Mucosa of rectum (tissue), 2 donors: ENCODE measurements around the gene KRT39.

Source experiments
- H3K27ac ChIP-seq, 2 donors: one replicate each; pipeline ENCODE4 v1.7.0; 2013; ENCODE audit warnings: inconsistent platforms in 2 of 2, low read depth in 2 of 2, low read length in 2 of 2
- H3K27me3 ChIP-seq, 2 donors: one replicate each; pipeline ENCODE4 v1.7.0; 2013; ENCODE audit warnings: low read length in 2 of 2; ENCODE audit not compliant: control insufficient read depth in 2 of 2, insufficient read depth in 2 of 2
- H3K36me3 ChIP-seq, 2 donors: one replicate each; pipeline ENCODE4 v1.7.0; 2013; ENCODE audit warnings: low read length in 2 of 2; ENCODE audit not compliant: control insufficient read depth in 2 of 2, insufficient read depth in 2 of 2
- H3K4me1 ChIP-seq, 2 donors: one replicate each; pipeline ENCODE4 v1.7.0; 2013; ENCODE audit warnings: low read length in 2 of 2, mild to moderate bottlenecking in 1 of 2; ENCODE audit not compliant: control insufficient read depth in 2 of 2, insufficient read depth in 2 of 2
- H3K4me3 ChIP-seq, 2 donors: one replicate each; pipeline ENCODE4 v1.7.0; 2013; ENCODE audit warnings: low read length in 2 of 2
- H3K9ac ChIP-seq, 2 donors: one replicate each; pipeline ENCODE4 v1.7.0; 2013; ENCODE audit warnings: low read length in 2 of 2, low read depth in 1 of 2, mild to moderate bottlenecking in 1 of 2
- H3K9me3 ChIP-seq, 2 donors: one replicate each; pipeline ENCODE4 v1.7.0; 2013; ENCODE audit warnings: low read length in 2 of 2; ENCODE audit not compliant: control insufficient read depth in 2 of 2
- donor health status: healthy.
- donor health status: Normal muscosa, but diverticular disease.

Gene KRT39

DNA sequence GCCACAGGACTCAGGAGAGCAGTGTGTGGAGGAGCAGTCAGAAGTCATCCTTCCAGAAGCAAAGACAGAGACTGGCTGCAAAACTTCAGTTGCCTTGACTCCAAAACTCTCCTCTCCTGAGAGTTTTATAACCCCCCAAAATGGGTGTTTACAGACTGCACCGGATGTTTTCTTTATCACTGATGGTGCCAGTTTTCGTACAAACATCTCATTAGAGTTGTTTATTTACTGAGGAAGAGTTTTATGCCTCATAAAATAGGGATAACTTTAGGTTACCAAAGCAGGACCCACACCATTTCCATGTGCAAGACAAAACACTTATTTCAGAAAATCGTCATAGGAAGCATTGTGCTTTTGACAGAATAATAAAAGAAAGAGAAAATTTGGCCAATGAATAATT lies 17.5 kb upstream of the KRT39 start, which contains the start of gene KRT40:
TSS of gene KRT40 (minus strand) at position 101 of the 400 bp plus-strand sequence. CDS start at position 48, 53 bp downstream.
- no peak within 1 kb of the TSS for H3K4me3 ChIP-seq
- no peaks in the 10 kb centered on the region for H3K9me3 ChIP-seq
- H3K27me3 ChIP-seq: peaks cover 0 to 5% of the 10 kb centered on the region in 2 donors
- no peaks in the 10 kb centered on the region for H3K4me1 ChIP-seq
- H3K36me3 ChIP-seq: no peaks in the 10 kb centered on the region
- H3K9ac ChIP-seq: no peak within 1 kb of the TSS
- no peak within 1 kb of the TSS for H3K27ac ChIP-seq

DNA sequence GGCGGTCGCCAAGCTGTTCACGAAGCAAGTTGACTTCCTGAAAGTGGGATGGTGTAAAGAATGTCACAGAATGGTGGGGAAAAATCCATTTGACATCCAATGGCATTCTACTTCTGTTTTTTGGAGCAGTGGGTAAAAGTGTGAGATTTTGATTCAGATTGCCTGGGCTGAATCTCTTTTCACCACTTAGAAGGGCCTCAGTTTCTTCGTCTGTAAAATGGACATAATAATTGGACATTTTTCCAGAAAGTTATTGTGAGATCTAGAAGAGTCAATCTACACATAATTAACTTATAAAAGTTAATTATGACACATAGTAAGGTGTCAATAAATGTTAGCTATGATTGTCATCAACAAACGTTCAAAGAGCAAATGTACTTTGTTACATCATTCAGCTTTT lies 14.4 kb upstream of the KRT39 start:
- Histone ChIP-seq H3K4me3 (no peak overlapping the region), H3K36me3 (no peaks in the 10 kb centered on the region), H3K9ac (no peak overlapping the region), H3K9me3 (no peaks in the 10 kb centered on the region), H3K27me3 (peaks cover 4 to 9% of the 10 kb centered on the region in 2 donors), H3K27ac (no peak overlapping the region), H3K4me1 (no peaks in the 10 kb centered on the region)

DNA sequence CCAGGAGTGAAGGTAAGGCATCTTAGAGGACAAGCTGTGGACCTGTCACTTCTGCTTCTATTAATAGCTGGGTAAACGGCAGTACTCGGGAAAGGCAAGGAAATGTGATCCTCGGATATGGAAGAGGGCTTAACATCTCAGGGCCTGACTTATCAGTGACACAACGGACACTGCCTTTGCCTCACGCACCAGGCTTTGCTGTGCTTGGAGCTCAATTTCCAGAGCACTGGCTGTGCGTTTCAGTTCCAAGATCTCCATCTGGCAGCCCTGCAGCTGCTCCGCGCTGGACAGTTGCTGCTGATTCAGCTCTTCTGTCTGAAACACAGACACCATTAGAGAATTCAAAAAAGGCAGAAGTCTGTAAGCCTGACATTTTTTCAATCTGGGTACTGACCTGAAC lies 13.8 kb upstream of the KRT39 start:
- H3K27me3 ChIP-seq: peaks cover 5 to 9% of the 10 kb centered on the region in 2 donors
- H3K4me3 ChIP-seq: no peak overlapping the region
- no peak overlapping the region for H3K9ac ChIP-seq
- no peak overlapping the region for H3K27ac ChIP-seq
- H3K36me3 ChIP-seq: no peaks in the 10 kb centered on the region
- H3K4me1 ChIP-seq: no peaks in the 10 kb centered on the region
- H3K9me3 ChIP-seq: no peaks in the 10 kb centered on the region

DNA sequence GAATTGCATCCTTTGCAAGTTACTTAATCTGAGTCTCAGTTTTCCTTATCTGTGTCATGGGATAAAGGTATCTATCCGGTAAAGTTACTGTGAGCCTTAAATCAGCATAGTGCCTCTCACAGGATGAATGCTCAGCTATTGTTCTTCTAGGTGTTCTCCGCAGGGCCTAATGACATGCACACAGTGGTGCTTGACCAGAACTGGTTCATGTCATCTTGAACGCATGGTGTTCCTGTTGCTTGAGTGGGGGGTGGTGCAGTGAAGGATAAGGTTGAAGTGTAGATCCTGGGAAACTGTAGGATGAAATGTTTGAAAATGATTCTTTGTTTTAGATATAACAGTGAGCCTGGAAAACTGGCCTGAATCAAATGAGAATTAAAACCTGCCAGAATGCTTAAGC lies 13.4 kb upstream of the KRT39 start:
- H3K9me3 ChIP-seq: no peaks in the 10 kb centered on the region
- no peak overlapping the region for H3K27ac ChIP-seq
- H3K4me1 ChIP-seq: no peaks in the 10 kb centered on the region
- peaks cover 5 to 9% of the 10 kb centered on the region in 2 donors for H3K27me3 ChIP-seq
- H3K9ac ChIP-seq: no peak overlapping the region
- no peaks in the 10 kb centered on the region for H3K36me3 ChIP-seq
- H3K4me3 ChIP-seq: no peak overlapping the region

DNA sequence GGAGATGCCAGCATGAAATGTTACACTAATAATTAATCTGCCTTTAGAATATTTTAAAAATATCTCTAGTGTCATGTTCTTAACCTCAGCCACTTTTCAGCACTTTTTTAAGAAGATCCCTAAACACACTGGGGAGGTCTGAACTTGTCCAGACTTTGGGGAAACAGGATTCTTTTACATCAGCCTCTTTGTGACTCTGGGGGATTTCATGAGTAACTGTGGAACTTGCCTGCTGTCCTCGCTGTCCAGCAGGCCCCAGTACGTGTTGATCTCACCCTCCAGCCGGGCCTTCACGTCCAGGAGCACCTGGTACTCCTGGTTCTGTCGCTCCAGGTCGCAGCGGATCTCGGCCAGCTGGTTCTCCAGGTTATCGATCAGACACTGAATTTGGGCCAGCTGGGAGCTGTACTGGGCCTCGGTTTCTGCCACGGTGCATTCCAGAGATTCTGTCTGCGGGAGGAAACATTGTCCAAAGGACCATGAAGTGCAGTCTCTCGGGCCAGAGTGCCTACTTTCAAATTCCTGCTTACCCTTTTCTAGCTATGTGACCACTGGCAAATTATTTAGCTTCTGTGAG lies 11.9 kb upstream of the KRT39 start:
- Histone ChIP-seq H3K4me3 (no peak overlapping the region), H3K9ac (no peak overlapping the region), H3K27ac (no peak overlapping the region), H3K27me3 (peaks cover 4 to 5% of the 10 kb centered on the region in 2 donors), H3K36me3 (no peaks in the 10 kb centered on the region), H3K4me1 (no peaks in the 10 kb centered on the region), H3K9me3 (no peaks in the 10 kb centered on the region)

DNA sequence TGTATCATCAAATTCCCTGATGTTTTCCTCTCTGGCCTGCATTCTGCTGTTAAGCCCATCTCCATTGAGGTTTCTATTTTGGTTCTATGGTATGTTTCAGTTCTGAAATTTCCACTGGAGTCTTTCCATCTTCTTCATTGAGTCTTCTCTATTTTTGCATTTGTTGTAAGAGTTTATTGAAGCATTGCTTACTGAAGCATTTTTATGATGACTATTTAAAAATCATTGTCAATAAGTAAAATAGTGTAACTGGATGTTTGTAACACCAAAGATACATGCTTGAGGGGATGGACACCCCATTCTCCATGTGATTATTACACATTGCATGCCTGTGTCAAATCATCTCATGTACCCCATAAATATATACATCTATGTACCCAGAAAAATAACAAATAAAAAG lies 8.8 kb upstream of the KRT39 start:
- Histone ChIP-seq H3K27me3 (peaks cover 4 to 5% of the 10 kb centered on the region in 2 donors), H3K4me1 (no peaks in the 10 kb centered on the region), H3K36me3 (no peaks in the 10 kb centered on the region), H3K4me3 (no peak overlapping the region), H3K27ac (no peak overlapping the region), H3K9me3 (no peaks in the 10 kb centered on the region), H3K9ac (no peak overlapping the region)

DNA sequence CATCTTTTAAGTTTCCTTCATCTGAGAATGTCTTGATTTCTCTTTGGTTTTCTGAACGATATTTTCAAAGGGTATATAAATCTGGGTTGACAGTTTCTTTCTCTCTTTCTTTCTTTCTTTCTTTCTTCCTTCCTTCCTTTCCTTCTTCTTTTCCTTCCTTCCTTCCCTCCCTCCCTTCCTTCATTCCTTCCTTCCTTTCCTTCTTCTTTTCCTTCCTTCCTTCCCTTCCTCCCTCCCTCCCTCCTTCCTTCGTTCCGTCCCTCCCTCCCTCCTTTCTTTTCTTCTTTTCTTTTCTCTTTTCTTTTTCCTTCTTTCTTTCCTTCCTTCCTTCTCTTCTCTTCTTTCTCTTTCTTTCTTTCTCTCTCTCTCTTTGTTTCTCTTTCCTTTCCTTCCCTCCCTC lies 7.6 kb upstream of the KRT39 start:
- no peaks in the 10 kb centered on the region for H3K36me3 ChIP-seq
- peaks cover 4 to 5% of the 10 kb centered on the region in 2 donors for H3K27me3 ChIP-seq
- no peak overlapping the region for H3K9ac ChIP-seq
- no peaks in the 10 kb centered on the region for H3K4me1 ChIP-seq
- no peak overlapping the region for H3K4me3 ChIP-seq
- no peaks in the 10 kb centered on the region for H3K9me3 ChIP-seq
- no peak overlapping the region for H3K27ac ChIP-seq

DNA sequence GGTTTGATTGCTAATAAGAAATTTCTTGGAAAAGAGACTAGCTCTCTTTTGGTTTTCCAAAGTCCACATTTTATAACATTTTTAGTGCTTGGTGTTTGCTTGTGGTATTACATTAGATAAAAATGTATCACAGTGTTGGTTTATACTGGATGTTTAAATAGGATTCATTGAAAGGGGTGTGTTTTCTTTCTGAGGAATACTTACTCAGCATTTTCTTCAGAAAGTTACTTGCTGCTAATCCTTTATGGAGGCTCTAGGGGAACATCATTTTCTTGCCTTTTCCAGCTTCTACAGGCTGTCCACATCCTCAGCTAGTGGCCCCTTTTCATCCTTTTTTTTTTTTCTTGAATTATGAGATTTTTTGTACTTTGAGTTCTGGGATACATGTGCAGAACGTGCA lies 834 bp upstream of the KRT39 start:
- Histone ChIP-seq H3K4me3 (no peak overlapping the region), H3K9me3 (no peaks in the 10 kb centered on the region), H3K36me3 (no peaks in the 10 kb centered on the region), H3K27ac (no peak overlapping the region), H3K4me1 (no peaks in the 10 kb centered on the region), H3K9ac (no peak overlapping the region), H3K27me3 (no peaks in the 10 kb centered on the region)

DNA sequence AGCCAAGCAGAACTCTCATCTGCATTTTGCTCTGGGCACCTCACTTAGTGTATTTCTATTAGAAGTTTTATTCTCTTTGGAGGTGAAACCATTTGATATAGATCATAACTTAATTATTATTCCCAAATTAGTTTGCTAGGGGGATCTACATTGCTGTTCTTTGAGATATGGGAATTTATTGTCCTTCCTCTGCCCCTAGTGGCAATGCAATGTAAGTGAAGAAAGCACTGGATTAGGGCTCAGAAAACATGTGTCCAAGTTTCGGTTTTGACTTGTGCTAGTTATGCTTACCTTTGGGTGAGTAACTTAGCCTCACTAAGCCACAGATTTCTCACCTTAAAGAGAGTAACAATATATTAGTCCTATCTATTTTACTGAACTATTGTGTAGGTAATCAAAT lies 2.9 kb downstream of the KRT39 start:
- Histone ChIP-seq H3K27me3 (no peaks in the 10 kb centered on the region), H3K36me3 (no peaks in the 10 kb centered on the region), H3K9ac (no peak overlapping the region), H3K4me3 (no peak overlapping the region), H3K4me1 (no peaks in the 10 kb centered on the region), H3K27ac (no peak overlapping the region), H3K9me3 (no peaks in the 10 kb centered on the region)

DNA sequence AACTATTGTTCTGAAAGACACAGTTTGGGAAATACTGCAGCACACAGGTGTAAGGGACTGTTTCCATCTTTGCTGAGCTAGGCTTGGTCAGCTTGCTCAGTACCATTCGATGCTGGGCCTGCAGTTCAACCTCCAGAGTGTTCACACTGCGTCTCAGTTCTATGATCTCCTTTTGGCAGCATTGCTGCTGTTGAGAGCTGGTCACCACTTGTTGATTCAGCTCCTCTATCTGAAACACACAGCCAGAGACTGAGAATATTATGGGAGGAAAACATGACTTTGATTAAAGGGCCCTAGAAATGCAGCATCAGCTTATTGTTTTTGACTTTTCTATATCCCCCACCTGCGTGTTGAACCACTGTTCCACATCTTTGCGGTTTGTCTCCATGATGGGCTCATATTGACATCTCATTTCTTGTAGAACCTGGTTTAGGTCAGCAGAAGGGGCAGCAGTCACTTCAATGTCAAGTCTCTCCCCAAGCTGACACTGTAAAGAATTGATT lies 4.6 kb downstream of the KRT39 start:
- Histone ChIP-seq H3K9me3 (no peaks in the 10 kb centered on the region), H3K36me3 (no peaks in the 10 kb centered on the region), H3K9ac (no peak overlapping the region), H3K4me1 (no peaks in the 10 kb centered on the region), H3K27me3 (no peaks in the 10 kb centered on the region), H3K4me3 (no peak overlapping the region), H3K27ac (no peak overlapping the region)
